ENCODE results near the gene REPIN1. TPM values are rescaled to one million over a fixed set of nuclear protein-coding genes. Genes with fewer than 3 reads are reported as not detected.

REPIN1 gene
- total and polyA plus RNA-seq, 7 donors: 50.9 to 131 (median 56.5) TPM

GRCh38 chr7:150404172-150404804 lies 35.7 kb downstream of the REPIN1 start:
- DNase-seq: peak; percentile 66
- peak overlapping the region; percentile 95 to 99 (median 96) for H3K27ac ChIP-seq
- H3K27me3 ChIP-seq: no peaks in the 10 kb centered on the region
- intact Hi-C loops (cut with DNase I): loop anchor here (10.0 kb wide), 3 partner anchors 529 to 1139 kb away; partner anchors contain the start of genes ATP6V0E2, ZNF467 and ZNF783
- H3K4me1 ChIP-seq: peaks cover 0 to 36% (median 32%) of the 10 kb centered on the region in 4 donors
- TF ChIP-seq POLR2AphosphoS5 (IDR thresholded peaks at IDR 0.05) (no peak), EP300 (IDR thresholded peaks at IDR 0.05) (no peak), POLR2A (IDR thresholded peaks at IDR 0.05) (no peak)
- TF ChIP-seq, protein P1, sequence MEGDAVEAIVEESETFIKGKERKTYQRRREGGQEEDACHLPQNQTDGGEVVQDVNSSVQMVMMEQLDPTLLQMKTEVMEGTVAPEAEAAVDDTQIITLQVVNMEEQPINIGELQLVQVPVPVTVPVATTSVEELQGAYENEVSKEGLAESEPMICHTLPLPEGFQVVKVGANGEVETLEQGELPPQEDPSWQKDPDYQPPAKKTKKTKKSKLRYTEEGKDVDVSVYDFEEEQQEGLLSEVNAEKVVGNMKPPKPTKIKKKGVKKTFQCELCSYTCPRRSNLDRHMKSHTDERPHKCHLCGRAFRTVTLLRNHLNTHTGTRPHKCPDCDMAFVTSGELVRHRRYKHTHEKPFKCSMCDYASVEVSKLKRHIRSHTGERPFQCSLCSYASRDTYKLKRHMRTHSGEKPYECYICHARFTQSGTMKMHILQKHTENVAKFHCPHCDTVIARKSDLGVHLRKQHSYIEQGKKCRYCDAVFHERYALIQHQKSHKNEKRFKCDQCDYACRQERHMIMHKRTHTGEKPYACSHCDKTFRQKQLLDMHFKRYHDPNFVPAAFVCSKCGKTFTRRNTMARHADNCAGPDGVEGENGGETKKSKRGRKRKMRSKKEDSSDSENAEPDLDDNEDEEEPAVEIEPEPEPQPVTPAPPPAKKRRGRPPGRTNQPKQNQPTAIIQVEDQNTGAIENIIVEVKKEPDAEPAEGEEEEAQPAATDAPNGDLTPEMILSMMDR (IDR thresholded peaks at IDR 0.05): no peak
- H3K9me3 ChIP-seq: no peaks in the 10 kb centered on the region
- peaks cover 0 to 10% (median 2%) of the 10 kb centered on the region in 4 donors for H3K36me3 ChIP-seq
- 14 to 21% methylated on average over 16 of the region's 16 CpGs for WGBS, 2 donors
- H3K4me3 ChIP-seq: peak overlapping the region; percentile 68 to 74 (median 74)

DNA sequence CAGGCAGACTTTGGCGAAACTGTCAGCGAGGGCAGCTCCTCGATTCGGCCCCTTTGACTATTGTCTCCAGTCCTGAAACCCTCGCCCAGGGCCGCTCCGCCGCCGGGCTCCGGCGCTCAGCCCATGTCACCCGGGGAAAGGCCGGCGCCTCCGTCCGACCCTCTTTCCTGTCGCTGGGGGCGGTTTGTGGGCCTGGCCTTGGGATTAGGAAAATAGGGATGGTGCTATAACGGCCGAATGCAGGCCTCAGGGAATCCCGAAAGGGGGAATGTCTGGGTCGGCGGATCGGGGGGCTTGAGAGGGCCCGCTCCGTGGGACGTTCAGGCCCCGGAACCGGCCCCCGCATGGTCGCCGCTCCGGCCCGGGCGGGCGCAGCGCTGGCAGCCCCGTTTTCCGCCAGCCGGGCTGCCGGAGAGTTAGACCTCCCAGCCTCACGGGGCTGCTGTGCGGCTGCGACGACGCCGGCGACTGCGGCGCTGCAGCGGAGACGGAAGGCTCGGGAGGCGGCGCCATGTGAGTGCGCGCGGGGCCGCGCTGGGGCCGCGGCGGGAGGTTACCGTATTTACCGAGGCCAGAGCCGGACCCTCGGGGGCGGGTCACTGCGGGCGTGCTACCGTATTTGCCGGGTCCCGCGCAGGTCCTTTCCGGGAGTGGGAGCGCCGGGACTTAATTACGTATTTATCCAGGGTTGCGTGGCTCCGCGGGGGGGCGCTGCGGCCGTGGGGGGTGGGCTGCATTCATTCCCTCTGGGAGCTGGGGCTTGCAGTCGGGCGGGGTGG lies 36.4 kb downstream of the REPIN1 start:
- Histone ChIP-seq H3K4me1 (peaks cover 0 to 36% (median 32%) of the 10 kb centered on the region in 4 donors), H3K27me3 (no peaks in the 10 kb centered on the region), H3K36me3 (peaks cover 0 to 16% (median 2%) of the 10 kb centered on the region in 4 donors), H3K4me3 (peak overlapping the region; percentile 68 to 74 (median 74)), H3K9me3 (no peaks in the 10 kb centered on the region), H3K27ac (peak overlapping the region; percentile 95 to 99 (median 96))
- TF ChIP-seq EP300 (IDR thresholded peaks at IDR 0.05) (no peak), POLR2A (IDR thresholded peaks at IDR 0.05) (peak; percentile 51 to 65), POLR2AphosphoS5 (IDR thresholded peaks at IDR 0.05) (peak; percentile 71 to 87 (median 79))
- TF ChIP-seq, protein P1 (IDR thresholded peaks at IDR 0.05): peak in 1 of 4 experiments; percentile 35
- peak; percentile 96 for DNase-seq
- 0 to 1% methylated on average over 86 of the region's 86 CpGs for WGBS, 2 donors
- intact Hi-C loops (cut with DNase I): loop anchor here (5.0 to 10.0 kb wide), 5 partner anchors 38 to 1258 kb away; partner anchors contain the start of genes ATP6V0E2, REPIN1, ZNF398 and ZNF467

DNA sequence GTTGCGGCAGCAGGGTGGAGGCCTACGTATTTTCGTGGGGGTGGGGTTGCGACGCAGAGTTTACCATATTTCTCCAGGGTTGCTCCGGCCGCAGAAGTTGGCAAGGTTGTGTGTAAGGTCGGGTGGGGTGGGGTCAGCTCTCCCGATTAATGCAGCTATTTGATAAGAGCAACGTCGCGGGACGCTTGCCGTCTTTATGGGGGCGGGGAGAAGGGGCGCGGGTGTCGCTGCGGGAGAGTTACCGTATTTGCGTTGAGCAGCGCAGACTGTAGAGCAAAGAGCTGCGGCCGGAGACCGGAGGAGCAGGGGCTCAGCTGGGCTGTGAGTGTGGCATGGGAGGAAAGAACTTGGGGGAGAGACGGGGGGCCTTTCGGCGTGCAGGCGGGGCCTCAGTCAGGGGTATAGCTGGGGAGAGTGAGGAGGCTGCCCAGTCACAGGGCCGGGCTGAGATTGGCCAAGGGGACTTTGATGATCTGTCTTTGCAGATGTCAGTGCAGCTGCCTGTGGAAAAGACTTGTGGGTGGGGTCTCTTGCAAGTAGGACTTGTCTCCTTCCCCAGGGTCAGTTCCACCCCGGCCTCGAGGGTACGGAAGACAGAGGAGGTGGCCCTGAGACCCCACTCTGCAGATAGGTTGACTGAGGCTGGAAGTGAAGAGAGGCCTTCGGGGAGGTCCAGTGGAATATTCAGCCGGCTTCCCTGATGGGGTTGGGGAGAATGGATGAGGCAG lies 37.1 kb downstream of the REPIN1 start:
- intact Hi-C loops (cut with DNase I): loop anchor here (5.0 to 10.0 kb wide), 5 partner anchors 38 to 1258 kb away; partner anchors contain the start of genes ATP6V0E2, REPIN1, ZNF398 and ZNF467
- H3K9me3 ChIP-seq: no peaks in the 10 kb centered on the region
- H3K27ac ChIP-seq: peak overlapping the region; percentile 95 to 99 (median 96)
- peaks cover 0 to 36% (median 32%) of the 10 kb centered on the region in 4 donors for H3K4me1 ChIP-seq
- no peaks in the 10 kb centered on the region for H3K27me3 ChIP-seq
- 3 to 5% methylated on average over 35 of the region's 35 CpGs for WGBS, 2 donors
- peak overlapping the region; percentile 68 to 74 (median 74) for H3K4me3 ChIP-seq
- no peak for TF ChIP-seq POLR2AphosphoS5 (IDR thresholded peaks at IDR 0.05)
- TF ChIP-seq POLR2A (IDR thresholded peaks at IDR 0.05): no peak
- TF ChIP-seq, protein P1 (IDR thresholded peaks at IDR 0.05): no peak
- TF ChIP-seq EP300 (IDR thresholded peaks at IDR 0.05): no peak
- DNase-seq: no peak
- H3K36me3 ChIP-seq: peaks cover 0 to 23% (median 2%) of the 10 kb centered on the region in 4 donors

- H3K27me3 ChIP-seq: no peaks in the 10 kb centered on the region
- no peak for DNase-seq
- H3K36me3 ChIP-seq: peaks cover 0 to 28% (median 3%) of the 10 kb centered on the region in 4 donors
- TF ChIP-seq EP300 (IDR thresholded peaks at IDR 0.05): no peak
- no peak for TF ChIP-seq POLR2A (IDR thresholded peaks at IDR 0.05)
- TF ChIP-seq, protein P1 (IDR thresholded peaks at IDR 0.05): no peak
- no peak for TF ChIP-seq POLR2AphosphoS5 (IDR thresholded peaks at IDR 0.05)
- 3 to 10% methylated on average over 2 of the region's 2 CpGs for WGBS, 2 donors
- intact Hi-C loops (cut with DNase I): loop anchor here (5.0 to 10.0 kb wide), 5 partner anchors 39 to 1259 kb away; partner anchors contain the start of genes ATP6V0E2, REPIN1, ZNF398 and ZNF467
- no peaks in the 10 kb centered on the region for H3K9me3 ChIP-seq
- H3K4me1 ChIP-seq: peaks cover 0 to 36% (median 32%) of the 10 kb centered on the region in 4 donors
- H3K4me3 ChIP-seq: peak overlapping the region; percentile 68 to 74 (median 74)
- peak overlapping the region; percentile 95 to 99 (median 96) for H3K27ac ChIP-seq
These were observed 37.6 kb downstream of the REPIN1 start for GRCh38 chr7:150406312-150406566.

All from sigmoid colon (tissue), 7 donors.